ENCODE results near the gene S100A13. TPM values are rescaled to one million over a fixed set of nuclear protein-coding genes. Genes with fewer than 3 reads are reported as not detected.
"Not testable (repeated sequence)": the region's sequence is repeated elsewhere in the genome, so short reads cannot be mapped to it uniquely, and the experiment has no call there.

Gene S100A13
- total RNA-seq, 1 experiment from 2014 or later = 238 TPM

DNA sequence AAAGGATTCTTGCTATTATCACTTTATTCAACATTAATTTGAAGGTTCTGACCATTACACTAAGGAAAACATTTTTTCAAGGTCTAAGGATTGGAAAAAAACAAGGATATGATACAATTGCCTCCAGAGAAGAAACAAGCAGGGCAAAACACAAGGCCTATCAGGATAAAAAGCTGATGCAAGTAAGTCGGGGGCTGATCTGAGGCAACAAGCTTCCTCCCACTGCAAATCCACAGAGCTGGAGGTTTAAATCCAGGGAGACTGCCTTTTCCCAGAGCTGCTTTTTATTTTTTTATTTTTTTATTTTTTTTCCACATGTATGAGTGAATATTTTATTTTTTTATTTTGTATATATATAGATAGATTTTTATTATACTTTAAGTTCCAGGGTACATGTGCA is 42.3 kb downstream of the S100A13 start:
- BruUV-seq (replicated peaks) = no TSS peak
- no peak for TF ChIP-seq CTCF (IDR thresholded peaks at IDR 0.05; ENCODE audit: insufficient read depth in 1 of 2, low read depth in 1 of 2, low read length in 1 of 2, severe bottlenecking in 1 of 2, unreplicated experiment in 1 of 2)
- DNase-seq = no peak
- no peaks in the 10 kb centered on the region for H3K36me3 ChIP-seq (ENCODE audit: control insufficient read depth, insufficient read depth, low read length)
- Mint-ChIP-seq H3K4me1 (ENCODE audit: low read depth, unreplicated experiment) (peaks cover 32% of the 10 kb centered on the region), H3K27me3 (ENCODE audit: insufficient read depth, unreplicated experiment) (no peaks in the 10 kb centered on the region), H3K9me3 (ENCODE audit: unreplicated experiment) (no peaks in the 10 kb centered on the region), H3K4me3 (ENCODE audit: unreplicated experiment) (no peak overlapping the region), H3K27ac (ENCODE audit: unreplicated experiment) (no peak overlapping the region), H3K36me3 (ENCODE audit: insufficient read depth, unreplicated experiment) (no peaks in the 10 kb centered on the region)
- ChIA-PET POLR2A (no interaction called here), CTCF (no interaction called here)
- intact Hi-C loops (cut with micrococcal nuclease; ENCODE audit: unreplicated experiment) = no loop called here
- H3K27me3 ChIP-seq (replicated peaks; ENCODE audit: control insufficient read depth, insufficient read depth, low read length) = no peaks in the 10 kb centered on the region
- peaks cover 34% of the 10 kb centered on the region for H3K4me1 ChIP-seq
- no peak overlapping the region for H3K4me3 ChIP-seq (ENCODE audit: low read depth, low read length)
- H3K9me3 ChIP-seq = no peaks in the 10 kb centered on the region

GRCh38 chr1:153583976-153584375 is 43.3 kb downstream of the S100A13 start:
- H3K9me3 Mint-ChIP-seq (ENCODE audit: unreplicated experiment) = no peaks in the 10 kb centered on the region
- Histone ChIP-seq H3K36me3 (ENCODE audit: control insufficient read depth, insufficient read depth, low read length) (no peaks in the 10 kb centered on the region), H3K9me3 (no peaks in the 10 kb centered on the region), H3K27me3 (replicated peaks; ENCODE audit: control insufficient read depth, insufficient read depth, low read length) (no peaks in the 10 kb centered on the region), H3K4me1 (peaks cover 44% of the 10 kb centered on the region), H3K4me3 (ENCODE audit: low read depth, low read length) (no peak overlapping the region)
- no peaks in the 10 kb centered on the region for H3K27me3 Mint-ChIP-seq (ENCODE audit: insufficient read depth, unreplicated experiment)
- TF ChIP-seq CTCF (IDR thresholded peaks at IDR 0.05; ENCODE audit: insufficient read depth in 1 of 2, low read depth in 1 of 2, low read length in 1 of 2, severe bottlenecking in 1 of 2, unreplicated experiment in 1 of 2) = no peak
- DNase-seq = no peak
- no peak overlapping the region for H3K27ac Mint-ChIP-seq (ENCODE audit: unreplicated experiment)
- H3K4me1 Mint-ChIP-seq (ENCODE audit: low read depth, unreplicated experiment) = peaks cover 37% of the 10 kb centered on the region
- BruUV-seq (replicated peaks) = no TSS peak
- POLR2A ChIA-PET = no interaction called here
- intact Hi-C loops (cut with micrococcal nuclease; ENCODE audit: unreplicated experiment) = no loop called here
- H3K36me3 Mint-ChIP-seq (ENCODE audit: insufficient read depth, unreplicated experiment) = peaks cover 5% of the 10 kb centered on the region
- CTCF ChIA-PET = no interaction called here
- H3K4me3 Mint-ChIP-seq (ENCODE audit: unreplicated experiment) = no peak overlapping the region

- H3K27ac Mint-ChIP-seq (ENCODE audit: unreplicated experiment); H3K27me3 ChIP-seq (replicated peaks; ENCODE audit: control insufficient read depth, insufficient read depth, low read length); intact Hi-C loops (cut with micrococcal nuclease; ENCODE audit: unreplicated experiment); H3K36me3 Mint-ChIP-seq (ENCODE audit: insufficient read depth, unreplicated experiment); H3K9me3 ChIP-seq; H3K4me3 ChIP-seq (ENCODE audit: low read depth, low read length); CTCF ChIA-PET; H3K27me3 Mint-ChIP-seq (ENCODE audit: insufficient read depth, unreplicated experiment); H3K36me3 ChIP-seq (ENCODE audit: control insufficient read depth, insufficient read depth, low read length); DNase-seq; BruUV-seq (replicated peaks); POLR2A ChIA-PET; H3K9me3 Mint-ChIP-seq (ENCODE audit: unreplicated experiment); H3K4me3 Mint-ChIP-seq (ENCODE audit: unreplicated experiment): not testable (repeated sequence)
- H3K4me1 ChIP-seq = peaks cover 47% of the 10 kb centered on the region
- peaks cover 39% of the 10 kb centered on the region for H3K4me1 Mint-ChIP-seq (ENCODE audit: low read depth, unreplicated experiment)
These were observed 43.8 kb downstream of the S100A13 start for GRCh38 chr1:153583514-153583913.

- H3K4me1 Mint-ChIP-seq (ENCODE audit: low read depth, unreplicated experiment) = peaks cover 39% of the 10 kb centered on the region
- DNase-seq; CTCF ChIA-PET; H3K27me3 ChIP-seq (replicated peaks; ENCODE audit: control insufficient read depth, insufficient read depth, low read length); intact Hi-C loops (cut with micrococcal nuclease; ENCODE audit: unreplicated experiment); POLR2A ChIA-PET; H3K27ac Mint-ChIP-seq (ENCODE audit: unreplicated experiment); H3K4me3 Mint-ChIP-seq (ENCODE audit: unreplicated experiment); H3K4me3 ChIP-seq (ENCODE audit: low read depth, low read length); H3K9me3 ChIP-seq; H3K36me3 Mint-ChIP-seq (ENCODE audit: insufficient read depth, unreplicated experiment); H3K36me3 ChIP-seq (ENCODE audit: control insufficient read depth, insufficient read depth, low read length); H3K9me3 Mint-ChIP-seq (ENCODE audit: unreplicated experiment); BruUV-seq (replicated peaks); H3K27me3 Mint-ChIP-seq (ENCODE audit: insufficient read depth, unreplicated experiment): not testable (repeated sequence)
- peaks cover 47% of the 10 kb centered on the region for H3K4me1 ChIP-seq
These were observed 44.5 kb downstream of the S100A13 start for GRCh38 chr1:153582836-153583235.

Measured in Caco-2 (cell line).